ENCODE results near the gene MISP.

MISP gene

GRCh38 chr19:718251-718951 lies 32.5 kb upstream of the MISP start:
- no peaks in the 10 kb centered on the region for H3K36me3 ChIP-seq (ENCODE audit: control insufficient read depth in 4 of 4, insufficient read depth in 4 of 4, low read length in 3 of 4)
- CTCF ChIA-PET = interaction anchor here (1.0 to 1.6 kb wide), 4 partner anchors 9 to 14 kb away, joined by 3 to 5 read pairs (median 3); partner anchors contain the start of gene PALM
- DNase-seq = no peak
- WGBS (ENCODE audit: insufficient coverage) = 81% methylated on average over 13 of the region's 23 CpGs
- H3K4me1 ChIP-seq (ENCODE audit: control extremely low read depth in 1 of 4, control insufficient read depth in 4 of 4, insufficient read depth in 4 of 4, low read length in 3 of 4) = peaks cover 0 to 21% (median 19%) of the 10 kb centered on the region in 4 experiments
- peaks cover 0 to 10% (median 0%) of the 10 kb centered on the region in 5 experiments for H3K27me3 ChIP-seq (replicated peaks in 2 of 5; ENCODE audit: control insufficient read depth in 4 of 5, insufficient read depth in 5 of 5, low read length in 4 of 5)
- no peak overlapping the region for H3K4me3 ChIP-seq (ENCODE audit: control insufficient read depth in 1 of 7, extremely low read depth in 1 of 7, insufficient read depth in 4 of 7, low read depth in 2 of 7, low read length in 6 of 7)
- peaks cover 0 to 9% (median 5%) of the 10 kb centered on the region in 5 experiments for H3K9me3 ChIP-seq (ENCODE audit: control extremely low read depth in 1 of 5, control insufficient read depth in 4 of 5, insufficient read depth in 2 of 5, low read depth in 1 of 5, low read length in 4 of 5)
- no peak overlapping the region for H3K27ac ChIP-seq (ENCODE audit: insufficient read depth in 1 of 2, low read depth in 1 of 2, low read length in 2 of 2, poor library complexity in 1 of 2, severe bottlenecking in 2 of 2)
- POLR2A ChIA-PET = no interaction called here

DNA sequence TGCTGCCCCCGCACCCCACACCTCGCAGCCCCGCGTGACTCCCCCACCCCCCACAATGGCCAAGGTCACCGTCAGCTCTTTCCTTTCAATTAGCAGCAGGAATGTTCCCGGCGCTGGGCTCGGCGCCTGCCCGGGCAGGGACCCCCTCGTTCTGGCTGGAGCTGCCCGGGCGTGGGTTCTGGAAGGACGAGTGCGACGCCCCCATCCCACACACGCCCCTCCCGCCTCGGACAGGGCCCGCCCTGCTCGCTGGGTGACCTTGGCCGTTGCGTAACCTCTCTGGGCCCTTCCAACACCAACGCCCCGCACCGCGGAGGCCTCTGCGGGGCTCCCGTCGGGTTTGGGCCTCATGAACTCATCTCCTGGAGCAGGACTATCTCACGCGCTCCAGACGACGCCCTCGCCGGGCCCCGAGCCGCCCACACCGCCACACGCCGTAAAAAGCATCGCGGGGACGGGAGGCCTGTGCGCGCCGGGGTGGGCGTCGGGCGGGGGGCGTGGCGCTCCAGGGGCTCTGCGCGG lies 31.9 kb upstream of the MISP start:
- no peak for DNase-seq
- POLR2A ChIA-PET = no interaction called here
- CTCF ChIA-PET = interaction anchor here (1.2 to 1.6 kb wide), 3 partner anchors 9 to 15 kb away, joined by 3 to 5 read pairs (median 3); partner anchors contain the start of gene PALM

DNA sequence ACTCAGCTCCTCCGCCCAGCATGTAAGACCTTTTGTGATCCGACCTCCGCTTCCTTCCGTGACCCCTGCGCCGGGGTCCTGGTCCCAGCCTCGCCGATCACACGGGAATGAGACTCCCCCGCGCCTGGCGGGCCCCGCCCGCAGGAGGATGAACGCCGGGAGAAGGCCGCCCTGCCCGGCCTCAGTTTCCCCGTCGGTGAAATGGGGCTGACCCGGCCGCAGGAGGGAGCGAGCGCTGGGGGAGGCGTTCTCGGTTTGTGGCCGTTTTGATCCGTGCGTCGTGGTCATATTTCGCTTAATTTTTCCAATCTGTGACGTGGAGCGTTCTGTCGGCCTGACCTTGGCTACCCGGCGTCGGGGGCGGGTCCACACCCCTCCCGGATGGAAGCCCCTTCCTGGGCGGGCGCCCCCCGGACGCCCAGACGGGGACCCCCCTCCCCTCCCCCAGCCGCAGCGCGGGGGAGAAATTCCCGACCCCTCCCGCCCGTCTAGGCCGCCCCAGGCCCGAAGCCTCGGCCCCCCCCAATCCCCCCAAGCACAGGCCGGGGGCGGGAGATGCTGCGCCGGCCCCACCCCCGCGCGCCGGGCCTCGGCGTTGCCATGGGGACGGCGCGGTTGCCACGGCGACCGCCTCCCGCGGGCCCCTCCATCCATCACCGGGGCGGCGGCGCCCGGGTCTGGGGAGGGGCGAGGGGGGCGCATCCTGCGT lies 31.1 kb upstream of the MISP start:
- Histone ChIP-seq H3K27me3 (replicated peaks in 2 of 5; ENCODE audit: control insufficient read depth in 4 of 5, insufficient read depth in 5 of 5, low read length in 4 of 5) (peaks cover 0 to 10% (median 0%) of the 10 kb centered on the region in 5 experiments), H3K4me3 (ENCODE audit: control insufficient read depth in 1 of 7, extremely low read depth in 1 of 7, insufficient read depth in 4 of 7, low read depth in 2 of 7, low read length in 6 of 7) (peak overlapping the region in 1 of 7 experiments; percentile 5), H3K4me1 (ENCODE audit: control extremely low read depth in 1 of 4, control insufficient read depth in 4 of 4, insufficient read depth in 4 of 4, low read length in 3 of 4) (peaks cover 0 to 21% (median 19%) of the 10 kb centered on the region in 4 experiments), H3K36me3 (ENCODE audit: control insufficient read depth in 4 of 4, insufficient read depth in 4 of 4, low read length in 3 of 4) (no peaks in the 10 kb centered on the region), H3K27ac (ENCODE audit: insufficient read depth in 1 of 2, low read depth in 1 of 2, low read length in 2 of 2, poor library complexity in 1 of 2, severe bottlenecking in 2 of 2) (no peak overlapping the region), H3K9me3 (ENCODE audit: control extremely low read depth in 1 of 5, control insufficient read depth in 4 of 5, insufficient read depth in 2 of 5, low read depth in 1 of 5, low read length in 4 of 5) (peaks cover 0 to 9% (median 5%) of the 10 kb centered on the region in 5 experiments)
- peak in 1 of 3 donors; percentile 35 for DNase-seq
- CTCF ChIA-PET = no interaction called here
- 22% methylated on average over 47 of the region's 79 CpGs for WGBS (ENCODE audit: insufficient coverage)
- POLR2A ChIA-PET = no interaction called here

More for the DNA sequence above, 31.9 kb upstream of the MISP start:
- H3K27me3 ChIP-seq (replicated peaks in 2 of 5; ENCODE audit: control insufficient read depth in 4 of 5, insufficient read depth in 5 of 5, low read length in 4 of 5) = peaks cover 0 to 10% (median 0%) of the 10 kb centered on the region in 5 experiments
- WGBS (ENCODE audit: insufficient coverage) = 68% methylated on average over 47 of the region's 54 CpGs
- H3K27ac ChIP-seq (ENCODE audit: insufficient read depth in 1 of 2, low read depth in 1 of 2, low read length in 2 of 2, poor library complexity in 1 of 2, severe bottlenecking in 2 of 2) = no peak overlapping the region
- H3K9me3 ChIP-seq (ENCODE audit: control extremely low read depth in 1 of 5, control insufficient read depth in 4 of 5, insufficient read depth in 2 of 5, low read depth in 1 of 5, low read length in 4 of 5) = peaks cover 0 to 9% (median 5%) of the 10 kb centered on the region in 5 experiments
- peaks cover 0 to 21% (median 19%) of the 10 kb centered on the region in 4 experiments for H3K4me1 ChIP-seq (ENCODE audit: control extremely low read depth in 1 of 4, control insufficient read depth in 4 of 4, insufficient read depth in 4 of 4, low read length in 3 of 4)
- no peaks in the 10 kb centered on the region for H3K36me3 ChIP-seq (ENCODE audit: control insufficient read depth in 4 of 4, insufficient read depth in 4 of 4, low read length in 3 of 4)
- no peak overlapping the region for H3K4me3 ChIP-seq (ENCODE audit: control insufficient read depth in 1 of 7, extremely low read depth in 1 of 7, insufficient read depth in 4 of 7, low read depth in 2 of 7, low read length in 6 of 7)

GRCh38 chr19:720345-721160 lies 30.4 kb upstream of the MISP start:
- DNase-seq = no peak
- CTCF ChIA-PET = interaction anchor here (0.7 to 1.2 kb wide), 2 partner anchors 18 to 136 kb away, joined by 3 to 4 read pairs; no protein-coding TSS in a partner anchor

DNA sequence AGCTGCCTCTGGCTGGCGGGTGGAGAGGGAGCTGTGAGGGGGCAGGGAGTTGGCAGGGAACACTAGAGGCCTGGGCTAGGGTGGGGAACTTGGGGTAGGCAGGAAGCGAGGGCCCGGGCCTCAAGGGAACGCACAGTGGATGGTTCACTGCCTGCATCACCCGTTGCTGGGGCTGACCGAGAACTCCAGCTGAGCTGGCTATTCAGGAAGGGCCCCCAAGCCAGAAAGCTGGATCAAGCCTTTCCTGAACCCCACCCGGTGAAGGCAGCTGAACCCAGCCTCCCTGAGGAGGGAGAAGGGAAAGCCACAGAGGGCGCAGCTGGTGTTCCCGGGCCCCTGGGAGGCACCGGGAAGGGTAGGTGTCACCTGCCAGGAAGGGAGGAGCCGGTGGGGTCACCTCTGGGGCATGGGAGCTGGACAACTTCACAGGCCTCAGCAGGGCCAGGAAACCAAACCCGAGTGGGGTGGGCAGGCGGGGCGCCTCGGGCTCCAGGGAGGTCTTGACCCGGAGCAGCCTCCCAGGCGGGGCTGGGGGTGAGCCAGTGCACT lies 28.3 kb upstream of the MISP start:
- peaks cover 0 to 10% (median 0%) of the 10 kb centered on the region in 5 experiments for H3K27me3 ChIP-seq (replicated peaks in 2 of 5; ENCODE audit: control insufficient read depth in 4 of 5, insufficient read depth in 5 of 5, low read length in 4 of 5)
- peaks cover 0 to 26% (median 21%) of the 10 kb centered on the region in 4 experiments for H3K4me1 ChIP-seq (ENCODE audit: control extremely low read depth in 1 of 4, control insufficient read depth in 4 of 4, insufficient read depth in 4 of 4, low read length in 3 of 4)
- H3K4me3 ChIP-seq (ENCODE audit: control insufficient read depth in 1 of 7, extremely low read depth in 1 of 7, insufficient read depth in 4 of 7, low read depth in 2 of 7, low read length in 6 of 7) = no peak overlapping the region
- no peaks in the 10 kb centered on the region for H3K36me3 ChIP-seq (ENCODE audit: control insufficient read depth in 4 of 4, insufficient read depth in 4 of 4, low read length in 3 of 4)
- H3K27ac ChIP-seq (ENCODE audit: insufficient read depth in 1 of 2, low read depth in 1 of 2, low read length in 2 of 2, poor library complexity in 1 of 2, severe bottlenecking in 2 of 2) = no peak overlapping the region
- WGBS (ENCODE audit: insufficient coverage) = 26% methylated on average over 14 of the region's 17 CpGs
- POLR2A ChIA-PET = interaction anchor here (0.5 kb wide), 1 partner anchor 50 kb away, joined by 6 read pairs; no protein-coding TSS in a partner anchor
- no peaks in the 10 kb centered on the region for H3K9me3 ChIP-seq (ENCODE audit: control extremely low read depth in 1 of 5, control insufficient read depth in 4 of 5, insufficient read depth in 2 of 5, low read depth in 1 of 5, low read length in 4 of 5)
- CTCF ChIA-PET = interaction anchor here (0.8 to 1.8 kb wide), 4 partner anchors 9 to 24 kb away, joined by 3 to 7 read pairs (median 4); no protein-coding TSS in a partner anchor
- peak in 2 of 3 donors; percentile 53 to 66 for DNase-seq

More at GRCh38 chr19:720345-721160, 30.4 kb upstream of the MISP start:
- H3K4me3 ChIP-seq (ENCODE audit: control insufficient read depth in 1 of 7, extremely low read depth in 1 of 7, insufficient read depth in 4 of 7, low read depth in 2 of 7, low read length in 6 of 7) = peak overlapping the region in 1 of 7 experiments; percentile 28
- WGBS (ENCODE audit: insufficient coverage) = 5% methylated on average over 21 of the region's 58 CpGs
- no peaks in the 10 kb centered on the region for H3K36me3 ChIP-seq (ENCODE audit: control insufficient read depth in 4 of 4, insufficient read depth in 4 of 4, low read length in 3 of 4)
- POLR2A ChIA-PET = no interaction called here
- peaks cover 0 to 21% (median 19%) of the 10 kb centered on the region in 4 experiments for H3K4me1 ChIP-seq (ENCODE audit: control extremely low read depth in 1 of 4, control insufficient read depth in 4 of 4, insufficient read depth in 4 of 4, low read length in 3 of 4)
- H3K27me3 ChIP-seq (replicated peaks in 2 of 5; ENCODE audit: control insufficient read depth in 4 of 5, insufficient read depth in 5 of 5, low read length in 4 of 5) = peaks cover 0 to 10% (median 0%) of the 10 kb centered on the region in 5 experiments
- no peak overlapping the region for H3K27ac ChIP-seq (ENCODE audit: insufficient read depth in 1 of 2, low read depth in 1 of 2, low read length in 2 of 2, poor library complexity in 1 of 2, severe bottlenecking in 2 of 2)
- peaks cover 0 to 4% (median under 1%) of the 10 kb centered on the region in 5 experiments for H3K9me3 ChIP-seq (ENCODE audit: control extremely low read depth in 1 of 5, control insufficient read depth in 4 of 5, insufficient read depth in 2 of 5, low read depth in 1 of 5, low read length in 4 of 5)

DNA sequence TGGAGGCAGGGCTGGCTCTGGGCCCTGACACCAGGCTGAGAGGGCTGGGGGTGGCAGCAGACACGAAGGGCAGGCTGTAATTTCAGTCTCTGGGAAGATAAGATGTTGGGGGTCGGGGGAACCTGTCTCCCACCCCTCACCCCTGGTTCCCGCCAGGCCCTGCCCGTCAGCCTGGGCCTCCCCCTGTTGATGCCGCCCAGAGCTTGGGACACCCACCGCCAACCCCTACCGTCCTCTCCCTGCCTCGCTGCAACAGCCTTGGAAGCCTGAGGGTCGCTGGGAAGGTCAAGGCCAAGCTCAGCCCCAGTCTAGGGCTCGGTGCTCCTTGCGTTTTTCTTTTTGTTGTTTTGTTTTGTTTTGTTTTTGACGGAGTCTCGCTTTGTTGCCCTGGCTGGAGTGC lies 27.7 kb upstream of the MISP start:
- WGBS (ENCODE audit: insufficient coverage) = 100% methylated on average over 8 of the region's 13 CpGs
- H3K4me1 ChIP-seq (ENCODE audit: control extremely low read depth in 1 of 4, control insufficient read depth in 4 of 4, insufficient read depth in 4 of 4, low read length in 3 of 4) = peaks cover 0 to 32% (median 24%) of the 10 kb centered on the region in 4 experiments
- H3K27ac ChIP-seq (ENCODE audit: insufficient read depth in 1 of 2, low read depth in 1 of 2, low read length in 2 of 2, poor library complexity in 1 of 2, severe bottlenecking in 2 of 2) = no peak overlapping the region
- no peak overlapping the region for H3K4me3 ChIP-seq (ENCODE audit: control insufficient read depth in 1 of 7, extremely low read depth in 1 of 7, insufficient read depth in 4 of 7, low read depth in 2 of 7, low read length in 6 of 7)
- no peaks in the 10 kb centered on the region for H3K9me3 ChIP-seq (ENCODE audit: control extremely low read depth in 1 of 5, control insufficient read depth in 4 of 5, insufficient read depth in 2 of 5, low read depth in 1 of 5, low read length in 4 of 5)
- POLR2A ChIA-PET = interaction anchor here (0.5 kb wide), 1 partner anchor 50 kb away, joined by 6 read pairs; no protein-coding TSS in a partner anchor
- H3K36me3 ChIP-seq (ENCODE audit: control insufficient read depth in 4 of 4, insufficient read depth in 4 of 4, low read length in 3 of 4) = no peaks in the 10 kb centered on the region
- no peak for DNase-seq
- CTCF ChIA-PET = interaction anchor here (1.4 to 2.1 kb wide), 3 partner anchors 8 to 19 kb away, joined by 5 to 7 read pairs (median 7); no protein-coding TSS in a partner anchor
- peaks cover 0 to 10% (median 0%) of the 10 kb centered on the region in 5 experiments for H3K27me3 ChIP-seq (replicated peaks in 2 of 5; ENCODE audit: control insufficient read depth in 4 of 5, insufficient read depth in 5 of 5, low read length in 4 of 5)
